IMR-90 (cell line): ENCODE results near the gene KLHDC1. TPM values are rescaled to one million over a fixed set of nuclear protein-coding genes. Genes with fewer than 3 reads are reported as not detected.

Source experiments
- ATAC-seq: fragments of 200-7000 bp; cut with Tn5 transposase; 2 replicates; pipeline ENCODE4 v1.9.1; 2020; ENCODE audit warnings: low read depth, mild to moderate bottlenecking, moderate library complexity
- BruUV-seq: library from RNA; stranded (reverse); fragments of 400-500 nt; replicated peaks from 2 replicates; lab custom pipeline; 2021; lab: Mats Ljungman, UMichigan
- CTCF ChIA-PET: fragments of 300-600 bp; formaldehyde crosslinking; extraction: SDS; loops from one replicate; lab custom pipeline; 2021; ENCODE audit warnings: antibody characterized with exemption; lab: Yijun Ruan, JAX
- POLR2A ChIA-PET: fragments of 300-600 bp; sonication (Branson Sonifier 250); formaldehyde crosslinking; loops from one replicate; lab custom pipeline; 2022; ENCODE audit warnings: antibody characterized with exemption; ENCODE audit not compliant: unreplicated experiment; lab: Charles Lee
- DNase-seq: peaks from one replicate; pipeline ENCODE4 v3.0.0; 2013
- H2AFZ ChIP-seq: replicated peaks from 2 replicates; pipeline ENCODE3; 2013; ENCODE audit warnings: low read length, mild to moderate bottlenecking; ENCODE audit not compliant: poor library complexity
- H2AK5ac ChIP-seq: 2 replicates; pipeline ENCODE4 v1.6.1; 2013; ENCODE audit warnings: low read depth, low read length, inconsistent platforms
- H2AK9ac ChIP-seq: replicated peaks from 2 replicates; pipeline ENCODE3; 2013; ENCODE audit warnings: mild to moderate bottlenecking, low read depth, low read length, moderate library complexity; ENCODE audit not compliant: poor library complexity
- H2BK120ac ChIP-seq: 2 replicates; pipeline ENCODE4 v1.6.1; 2013; ENCODE audit warnings: low read depth, low read length, inconsistent platforms
- H2BK15ac ChIP-seq: 3 replicates; pipeline ENCODE4 v1.6.1; 2013; ENCODE audit warnings: low read depth, low read length, inconsistent platforms
- H2BK20ac ChIP-seq: 2 replicates; pipeline ENCODE4 v1.6.1; 2013; ENCODE audit warnings: low read depth, mild to moderate bottlenecking, inconsistent platforms, low read length, moderate library complexity
- H2BK5ac ChIP-seq: 2 replicates; pipeline ENCODE4 v1.6.1; 2013; ENCODE audit warnings: mild to moderate bottlenecking, low read depth, low read length, inconsistent platforms; ENCODE audit not compliant: poor library complexity, severe bottlenecking
- H3K14ac ChIP-seq: replicated peaks from 2 replicates; pipeline ENCODE4 v1.6.1; 2013; ENCODE audit warnings: low read depth, low read length, inconsistent platforms
- H3K18ac ChIP-seq: 2 replicates; pipeline ENCODE4 v1.6.1; 2013; ENCODE audit warnings: low read depth, low read length, control low read depth
- H3K23ac ChIP-seq: 2 replicates; pipeline ENCODE4 v1.6.1; 2013; ENCODE audit warnings: low read depth, low read length, inconsistent platforms
- H3K27ac ChIP-seq: 2 replicates; pipeline ENCODE4 v1.5.1; 2013; ENCODE audit warnings: mild to moderate bottlenecking, control low read depth, low read length; ENCODE audit not compliant: insufficient read depth
- H3K27me3 ChIP-seq: 2 replicates; pipeline ENCODE4 v1.6.1; 2013; ENCODE audit warnings: low read length; ENCODE audit not compliant: control insufficient read depth, insufficient read depth
- H3K36me3 ChIP-seq: 2 replicates; pipeline ENCODE4 v1.6.1; 2013; ENCODE audit warnings: low read length, mixed read lengths; ENCODE audit not compliant: control insufficient read depth, insufficient read depth
- H3K4ac ChIP-seq: 2 replicates; pipeline ENCODE4 v1.6.1; 2013; ENCODE audit warnings: low read depth, low read length, inconsistent platforms
- H3K4me1 ChIP-seq: 2 replicates; pipeline ENCODE4 v1.6.1; 2013; ENCODE audit warnings: low read length, mixed read lengths; ENCODE audit not compliant: control insufficient read depth, insufficient read depth
- H3K4me2 ChIP-seq: 2 replicates; pipeline ENCODE4 v1.6.1; 2013; ENCODE audit warnings: low read depth, mild to moderate bottlenecking, control low read depth, low read length, moderate library complexity
- H3K4me3 ChIP-seq: 2 replicates; pipeline ENCODE4 v1.5.1; 2013; ENCODE audit warnings: low read depth, mild to moderate bottlenecking, control low read depth, low read length, moderate library complexity; ENCODE audit not compliant: insufficient read depth
- H3K56ac ChIP-seq: 2 replicates; pipeline ENCODE4 v1.6.1; 2013; ENCODE audit warnings: low read length, inconsistent platforms; ENCODE audit not compliant: insufficient read depth; ENCODE audit errors: extremely low read depth
- H3K79me1 ChIP-seq, 2 experiments: 2 replicates each; pipeline ENCODE4 v1.6.1; 2013; ENCODE audit warnings: low read length in 2 of 2, inconsistent platforms in 1 of 2, low read depth in 1 of 2
- H3K9ac ChIP-seq: 2 replicates; pipeline ENCODE4 v1.6.1; 2013; ENCODE audit warnings: low read depth, low read length, control low read depth
- H3K9me1 ChIP-seq: 2 replicates; pipeline ENCODE4 v1.6.1; 2013; ENCODE audit warnings: low read length, inconsistent platforms; ENCODE audit not compliant: insufficient read depth
- H3K9me3 ChIP-seq: 2 replicates; pipeline ENCODE4 v1.6.1; 2013; ENCODE audit warnings: low read length; ENCODE audit not compliant: control insufficient read depth, insufficient read depth
- H4K20me1 ChIP-seq: 2 replicates; pipeline ENCODE4 v1.6.1; 2013; ENCODE audit warnings: low read length, inconsistent platforms; ENCODE audit not compliant: insufficient read depth
- H4K5ac ChIP-seq: 2 replicates; pipeline ENCODE4 v1.6.1; 2013; ENCODE audit warnings: mild to moderate bottlenecking, low read depth, low read length, control low read depth
- H4K8ac ChIP-seq, 2 experiments: 2 replicates each; pipeline ENCODE4 v1.6.1; 2013; ENCODE audit warnings: low read depth in 2 of 2, low read length in 2 of 2, control low read depth in 1 of 2, inconsistent platforms in 1 of 2
- H4K91ac ChIP-seq: 2 replicates; pipeline ENCODE4 v1.6.1; 2013; ENCODE audit warnings: low read depth, low read length, inconsistent platforms; ENCODE audit not compliant: insufficient read depth
- BHLHE40 ChIP-seq: fragments of 150-350 bp; IDR thresholded peaks from 2 replicates; pipeline ENCODE4 v1.6.1; 2016; ENCODE audit warnings: mild to moderate bottlenecking, low read depth, low read length
- CEBPB ChIP-seq: IDR thresholded peaks from 2 replicates; pipeline ENCODE4 v1.6.1; 2012; ENCODE audit warnings: low read depth, low read length, improper control_type of control experiment
- CHD1 ChIP-seq: IDR thresholded peaks from 2 replicates; pipeline ENCODE4 v1.6.1; 2012; ENCODE audit warnings: low read depth, low read length, improper control_type of control experiment
- CTCF ChIP-seq: conservative IDR thresholded peaks from 2 replicates; pipeline ENCODE4 v1.5.1; 2012; ENCODE audit warnings: mild to moderate bottlenecking, low read depth, low read length, improper control_type of control experiment
- ELK1 ChIP-seq: fragments of 150-350 bp; IDR thresholded peaks from 2 replicates; pipeline ENCODE4 v1.6.1; 2016; ENCODE audit warnings: low read depth, mild to moderate bottlenecking, low read length, moderate library complexity, borderline replicate concordance
- FOS ChIP-seq: fragments of 150-350 bp; IDR thresholded peaks from 2 replicates; pipeline ENCODE4 v1.6.1; 2016; ENCODE audit warnings: low read depth, low read length
- MAFK ChIP-seq: IDR thresholded peaks from 2 replicates; pipeline ENCODE4 v1.6.1; 2012; ENCODE audit warnings: low read depth, low read length, improper control_type of control experiment
- MAZ ChIP-seq: IDR thresholded peaks from 2 replicates; pipeline ENCODE4 v1.6.1; 2012; ENCODE audit warnings: low read depth, mild to moderate bottlenecking, low read length, improper control_type of control experiment, moderate library complexity, borderline replicate concordance
- MXI1 ChIP-seq: IDR thresholded peaks from 2 replicates; pipeline ENCODE4 v1.6.1; 2012; ENCODE audit warnings: low read depth, mild to moderate bottlenecking, low read length, moderate library complexity, borderline replicate concordance
- NFE2L2 ChIP-seq: fragments of 150-350 bp; IDR thresholded peaks from 2 replicates; pipeline ENCODE4 v1.6.1; 2016; ENCODE audit warnings: low read depth, mild to moderate bottlenecking, low read length
- POLR2A ChIP-seq: IDR thresholded peaks from 2 replicates; pipeline ENCODE4 v1.6.1; 2012; ENCODE audit warnings: mild to moderate bottlenecking, low read depth, low read length
- RAD21 ChIP-seq: IDR thresholded peaks from 2 replicates; pipeline ENCODE4 v1.6.1; 2012; ENCODE audit warnings: low read length, improper control_type of control experiment
- RCOR1 ChIP-seq: IDR thresholded peaks from 2 replicates; pipeline ENCODE4 v1.6.1; 2012; ENCODE audit warnings: mild to moderate bottlenecking, low read length, improper control_type of control experiment; ENCODE audit not compliant: insufficient replicate concordance
- RFX5 ChIP-seq: IDR thresholded peaks from 2 replicates; pipeline ENCODE4 v1.8.0; 2012; ENCODE audit warnings: low read depth, mild to moderate bottlenecking, low read length, moderate library complexity
- SMC3 ChIP-seq: fragments of 150-350 bp; IDR thresholded peaks from 2 replicates; pipeline ENCODE4 v1.6.1; 2016; ENCODE audit warnings: low read depth, mild to moderate bottlenecking, antibody characterized with exemption, low read length, moderate library complexity
- USF2 ChIP-seq: fragments of 150-350 bp; IDR thresholded peaks from 2 replicates; pipeline ENCODE4 v1.6.1; 2017; ENCODE audit warnings: mild to moderate bottlenecking, antibody characterized with exemption, low read length, low read depth
- WGBS, 2 experiments: methylation state at CpG; one replicate each; pipeline versions ENCODE4 v1.1.5 to v1.1.7; 2013; ENCODE audit warnings: missing lambda C conversion rate in 2 of 2; ENCODE audit not compliant: insufficient read length in 1 of 2; ENCODE audit errors: extremely low coverage in 2 of 2; 5-methylcytosine and 5-hydroxymethylcytosine counted together
- dilution Hi-C: fragments of 300-500 bp; cut with HindIII; formaldehyde crosslinking; loops from one replicate; pipeline ENCODE4 v1.14.3; 2018; ENCODE audit warnings: low sequenced_read_pairs; ENCODE audit not compliant: unreplicated experiment
- in situ Hi-C: fragments of 300-500 bp; cut with MboI; formaldehyde crosslinking; loops from 3 replicates; pipeline ENCODE4 v1.14.3; 2019; ENCODE audit warnings: low sequenced_read_pairs, inconsistent platforms, mixed read lengths
- intact Hi-C: fragments of 100-400 bp; cut with micrococcal nuclease; formaldehyde crosslinking; loops from 2 replicates; pipeline ENCODE4 v1.10.0; 2022
- polyA plus RNA-seq, 3 experiments: library from polyadenylated mRNA; depleted of rRNA; stranded (reverse); fragments of >200 nt; gene quantifications; 2 replicates each; pipeline ENCODE4 v1.2.3, GENCODE V29; 2012; ENCODE audit warnings: low replicate concordance in 1 of 3
- total RNA-seq: library from RNA; depleted of rRNA; stranded (reverse); fragments of >200 nt; gene quantifications from 2 replicates; pipeline ENCODE4 v1.2.3, GENCODE V29; 2012

Gene KLHDC1
- total and polyA plus RNA-seq, 2 of the 4 experiments (the other 2 are of a cell fraction) = 0.51 to 0.90 TPM

- no peaks in the 10 kb centered on the region for H3K4me1 ChIP-seq
- no peak for ATAC-seq
- no peaks in the 10 kb centered on the region for H4K20me1 ChIP-seq
- in situ Hi-C loops = no loop called here
- no peak overlapping the region for H2BK5ac ChIP-seq
- no peak overlapping the region for H3K23ac ChIP-seq
- no peak overlapping the region for H3K56ac ChIP-seq
- H2AK9ac ChIP-seq = no peak overlapping the region
- no peak overlapping the region for H2AK5ac ChIP-seq
- H4K5ac ChIP-seq = no peak overlapping the region
- H3K9me3 ChIP-seq = no peaks in the 10 kb centered on the region
- dilution Hi-C loops = no loop called here
- no peak overlapping the region for H3K14ac ChIP-seq
- ChIA-PET POLR2A (no interaction called here), CTCF (no interaction called here)
- TF ChIP-seq RAD21 (no peak), FOS (no peak), MAFK (no peak), MAZ (no peak), CHD1 (no peak), CEBPB (no peak), RFX5 (no peak), ELK1 (no peak), BHLHE40 (no peak), NFE2L2 (no peak), SMC3 (no peak), POLR2A (no peak), CTCF (no peak), RCOR1 (no peak), USF2 (no peak), MXI1 (no peak)
- H3K27ac ChIP-seq = no peak overlapping the region
- no peak overlapping the region for H4K8ac ChIP-seq
- H2BK20ac ChIP-seq = no peak overlapping the region
- no peak overlapping the region for H3K4me2 ChIP-seq
- H3K4ac ChIP-seq = no peak overlapping the region
- H3K36me3 ChIP-seq = peaks cover 4% of the 10 kb centered on the region
- no TSS peak for BruUV-seq
- H3K79me1 ChIP-seq = no peaks in the 10 kb centered on the region
- no peaks in the 10 kb centered on the region for H3K27me3 ChIP-seq
- no peak overlapping the region for H3K4me3 ChIP-seq
- no peak overlapping the region for H4K91ac ChIP-seq
- H2BK120ac ChIP-seq = no peak overlapping the region
- no peak overlapping the region for H3K18ac ChIP-seq
- intact Hi-C loops = no loop called here
- no peak overlapping the region for H2AFZ ChIP-seq
- H3K9ac ChIP-seq = no peak overlapping the region
- H3K9me1 ChIP-seq = no peaks in the 10 kb centered on the region
- H2BK15ac ChIP-seq = no peak overlapping the region
- DNase-seq = no peak
- no CpG with 5 or more reads among the region's 5 CpGs for WGBS, 2 experiments
Observed at GRCh38 chr14:49727171-49727570, 34.3 kb downstream of the KLHDC1 start.
